C4-2B (cell line): ENCODE data around the gene APRT.

ENCODE experiments used
- H3K27ac ChIP-seq: fragments of 450-650 bp; 2 replicates; pipeline ENCODE4 v1.5.1; 2017
- CTCF ChIP-seq: fragments of 450-650 bp; conservative IDR thresholded peaks from 2 replicates; pipeline ENCODE4 v1.5.1; 2017; ENCODE audit warnings: mild to moderate bottlenecking
- ZFX ChIP-seq: fragments of 450-650 bp; IDR thresholded peaks from 2 replicates; pipeline ENCODE4 v1.6.1; 2017

The APRT gene

DNA sequence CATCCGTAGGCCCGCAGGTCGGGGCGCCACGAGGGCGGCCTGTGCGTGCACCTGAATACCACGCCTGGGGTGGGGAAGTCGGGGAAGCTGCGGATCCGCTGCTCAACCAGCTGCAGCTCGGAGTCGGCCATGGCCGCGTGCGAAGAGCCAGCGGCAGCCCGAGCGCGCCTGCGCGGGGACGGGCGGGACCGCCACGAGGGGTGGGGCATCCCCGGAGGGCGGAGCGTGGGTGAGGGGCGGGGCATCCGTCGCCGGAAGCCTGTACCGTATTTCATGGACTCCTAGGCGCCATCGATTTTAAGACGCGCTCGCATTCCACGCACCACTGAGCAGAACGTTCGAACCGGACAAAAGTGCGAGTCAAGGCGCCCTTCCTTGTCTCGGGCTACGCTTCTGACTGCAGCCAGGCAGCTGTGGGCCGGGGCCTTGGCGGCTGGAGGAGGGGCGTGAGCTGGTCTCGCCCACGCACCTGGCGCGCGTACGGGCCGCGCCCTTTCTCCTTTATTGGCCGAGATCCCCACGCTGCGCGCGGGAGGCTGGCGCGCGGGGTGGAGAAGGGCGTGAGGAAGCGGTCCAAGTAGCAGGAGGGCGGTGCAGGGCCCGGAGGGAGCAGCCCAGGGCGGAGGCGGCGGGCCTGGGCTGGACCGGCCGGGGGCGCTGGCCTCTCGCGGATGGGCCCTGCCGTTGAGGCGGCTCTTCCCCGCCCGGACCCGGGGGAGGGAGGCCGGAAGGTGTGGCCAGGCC lies at the start of gene APRT:
TSS of gene APRT (minus strand) at position 160 of the 744 bp plus-strand sequence. CDS start at position 131, 29 bp downstream.
- peak within 1 kb of the TSS; percentile 98 for H3K27ac ChIP-seq
- peak; percentile 71 for TF ChIP-seq CTCF
- no peak; the same call in 1 of the 2 replicates for TF ChIP-seq ZFX

DNA sequence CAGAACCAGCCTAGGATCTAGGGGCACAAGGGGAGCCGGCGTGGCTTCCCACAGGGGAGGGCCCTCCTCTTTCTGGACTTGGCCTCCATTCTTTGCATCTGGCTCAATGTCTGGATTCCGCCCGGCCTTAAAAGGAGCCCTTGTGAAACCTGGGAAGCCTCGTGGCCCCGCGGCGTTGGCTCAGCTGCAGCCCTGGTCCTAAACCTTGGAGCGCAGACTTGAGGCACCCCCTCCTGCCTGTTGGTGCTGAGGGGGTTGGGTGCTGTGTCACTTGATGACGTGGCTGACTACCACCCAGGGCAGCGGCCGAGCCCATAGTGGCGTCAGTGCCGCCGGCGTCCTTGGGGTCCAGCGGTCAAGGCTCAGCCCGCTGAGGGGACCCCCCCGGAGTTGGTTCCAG lies 49.6 kb upstream of the APRT start:
- TF ChIP-seq CTCF (no peak), ZFX (no peak)
- no peak overlapping the region for H3K27ac ChIP-seq

- TF ChIP-seq CTCF, result no peak
- no peak for TF ChIP-seq ZFX
- no peak overlapping the region for H3K27ac ChIP-seq
These were observed 47.8 kb upstream of the APRT start for GRCh38 chr16:88859381-88860091.

GRCh38 chr16:88857728-88858339 lies 46.1 kb upstream of the APRT start:
- TF ChIP-seq ZFX (no peak), CTCF (peak; percentile 85)
- H3K27ac ChIP-seq, result peak overlapping the region; percentile 86

GRCh38 chr16:88856828-88857727 lies 45.4 kb upstream of the APRT start, which contains the start of the genes GALNS and TRAPPC2L:
Gene GALNS, minus strand, starts transcription at chr16:88856947. Its CDS starts 70 bp downstream, at chr16:88856877.
Gene TRAPPC2L, plus strand, starts transcription at chr16:88857127. Its CDS starts 24 bp downstream, at chr16:88857151.
- TF ChIP-seq CTCF, result no peak
- no peak for TF ChIP-seq ZFX
- H3K27ac ChIP-seq, result peak within 1 kb of the TSS; percentile 86

DNA sequence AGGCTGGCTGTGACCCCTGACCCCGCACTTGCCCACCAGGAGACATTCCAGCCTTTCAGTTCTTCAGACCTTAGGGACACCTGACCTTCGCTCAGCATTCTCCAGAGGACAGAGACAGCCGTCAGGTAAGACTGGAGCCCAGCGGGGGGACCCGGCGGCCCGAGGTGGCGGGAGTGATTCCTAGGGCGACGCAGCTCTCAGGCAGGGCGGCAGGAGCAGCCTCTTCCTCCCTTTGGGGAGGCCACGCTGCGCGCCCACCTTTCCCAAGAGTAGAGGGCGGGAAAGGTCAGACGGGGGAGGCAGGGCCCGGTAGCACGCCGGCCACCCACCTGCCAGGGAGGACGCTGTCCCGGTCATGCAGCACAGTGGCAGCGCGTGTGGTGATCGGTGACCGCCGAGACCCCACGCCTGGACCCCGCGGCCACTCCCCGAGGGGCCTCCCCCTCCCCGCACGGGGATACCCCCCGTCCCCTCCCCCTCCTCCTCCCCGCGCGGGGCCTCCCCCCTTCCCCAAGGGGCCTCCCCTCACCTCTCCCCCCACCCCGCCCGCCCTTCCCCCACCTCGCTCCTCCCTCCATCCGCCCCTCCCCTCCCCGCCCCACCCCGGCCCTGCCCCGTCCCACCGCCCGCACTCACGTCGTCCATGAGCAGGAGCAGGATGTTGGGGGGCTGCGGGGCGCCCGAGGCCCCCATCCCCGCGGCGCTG lies 44.5 kb upstream of the APRT start:
- TF ChIP-seq ZFX, result no peak
- peak overlapping the region; percentile 86 for H3K27ac ChIP-seq
